ENCODE data around the gene ZBTB22.

DNA sequence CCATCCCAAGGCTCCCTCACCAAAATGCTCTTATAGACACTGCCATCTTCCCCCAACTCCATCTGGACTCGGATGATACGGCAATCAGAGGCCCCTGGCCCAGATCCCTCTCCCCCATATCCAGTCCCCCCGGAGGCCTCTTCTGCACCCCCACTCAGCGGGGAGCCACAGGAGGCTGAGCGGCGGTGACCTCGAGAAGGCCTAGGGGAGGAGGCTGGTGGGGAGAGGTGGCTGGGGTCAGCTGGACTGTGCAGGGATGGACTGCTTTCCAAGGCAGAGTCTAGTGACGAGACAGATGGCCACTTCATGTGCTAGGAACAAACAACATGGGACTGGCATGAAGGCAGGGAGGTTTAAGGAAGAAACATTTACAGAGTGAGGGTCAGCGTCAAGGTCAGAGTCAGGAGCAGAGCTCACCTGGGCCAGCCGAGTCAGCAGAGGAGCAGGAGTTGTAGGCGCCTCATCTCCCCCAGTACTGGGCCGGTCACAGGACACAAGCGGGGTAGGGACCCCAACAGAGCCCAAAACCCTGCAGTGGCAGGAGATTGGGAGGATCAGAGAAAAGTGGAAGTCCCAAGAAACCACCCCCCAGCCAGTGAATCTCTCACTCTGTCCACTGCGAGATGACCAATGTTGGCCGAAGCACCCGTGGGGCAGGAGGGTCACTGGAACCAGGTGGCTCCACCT, 24.4 kb downstream of the ZBTB22 start:
- TF ChIP-seq, protein P1, sequence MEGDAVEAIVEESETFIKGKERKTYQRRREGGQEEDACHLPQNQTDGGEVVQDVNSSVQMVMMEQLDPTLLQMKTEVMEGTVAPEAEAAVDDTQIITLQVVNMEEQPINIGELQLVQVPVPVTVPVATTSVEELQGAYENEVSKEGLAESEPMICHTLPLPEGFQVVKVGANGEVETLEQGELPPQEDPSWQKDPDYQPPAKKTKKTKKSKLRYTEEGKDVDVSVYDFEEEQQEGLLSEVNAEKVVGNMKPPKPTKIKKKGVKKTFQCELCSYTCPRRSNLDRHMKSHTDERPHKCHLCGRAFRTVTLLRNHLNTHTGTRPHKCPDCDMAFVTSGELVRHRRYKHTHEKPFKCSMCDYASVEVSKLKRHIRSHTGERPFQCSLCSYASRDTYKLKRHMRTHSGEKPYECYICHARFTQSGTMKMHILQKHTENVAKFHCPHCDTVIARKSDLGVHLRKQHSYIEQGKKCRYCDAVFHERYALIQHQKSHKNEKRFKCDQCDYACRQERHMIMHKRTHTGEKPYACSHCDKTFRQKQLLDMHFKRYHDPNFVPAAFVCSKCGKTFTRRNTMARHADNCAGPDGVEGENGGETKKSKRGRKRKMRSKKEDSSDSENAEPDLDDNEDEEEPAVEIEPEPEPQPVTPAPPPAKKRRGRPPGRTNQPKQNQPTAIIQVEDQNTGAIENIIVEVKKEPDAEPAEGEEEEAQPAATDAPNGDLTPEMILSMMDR (IDR thresholded peaks at IDR 0.05) = no peak
- no peak for TF ChIP-seq POLR2A (IDR thresholded peaks at IDR 0.05)
